AG09309 (cell line): ENCODE measurements around the gene RSPH10B2.
"Not testable (repeated sequence)": the region's sequence is repeated elsewhere in the genome, so short reads cannot be mapped to it uniquely, and the experiment has no call there.

ENCODE experiments used
- DNase-seq: peaks from one replicate; pipeline ENCODE4 v3.0.0-alpha.2; 2010; ENCODE audit warnings: low read depth
- H3K4me3 ChIP-seq: 2 replicates; pipeline ENCODE4 v1.5.1; 2011; ENCODE audit warnings: mild to moderate bottlenecking, low read depth, low read length, moderate library complexity; ENCODE audit not compliant: control insufficient read depth
- TF ChIP-seq, protein P1 (sequence below): IDR thresholded peaks from 2 replicates; pipeline ENCODE4 v1.5.1; 2011; ENCODE audit warnings: mild to moderate bottlenecking, low read depth, low read length, inconsistent platforms; ENCODE audit not compliant: insufficient read depth, control insufficient read depth; ENCODE audit errors: missing control alignments

Gene RSPH10B2

GRCh38 chr7:6826151-6826550, 72.2 kb downstream of the RSPH10B2 start, which contains the start of gene CCZ1B:
CCZ1B (minus strand) TSS chr7:6826275; CDS start chr7:6826197, 78 bp downstream.
- TF ChIP-seq, protein P1, sequence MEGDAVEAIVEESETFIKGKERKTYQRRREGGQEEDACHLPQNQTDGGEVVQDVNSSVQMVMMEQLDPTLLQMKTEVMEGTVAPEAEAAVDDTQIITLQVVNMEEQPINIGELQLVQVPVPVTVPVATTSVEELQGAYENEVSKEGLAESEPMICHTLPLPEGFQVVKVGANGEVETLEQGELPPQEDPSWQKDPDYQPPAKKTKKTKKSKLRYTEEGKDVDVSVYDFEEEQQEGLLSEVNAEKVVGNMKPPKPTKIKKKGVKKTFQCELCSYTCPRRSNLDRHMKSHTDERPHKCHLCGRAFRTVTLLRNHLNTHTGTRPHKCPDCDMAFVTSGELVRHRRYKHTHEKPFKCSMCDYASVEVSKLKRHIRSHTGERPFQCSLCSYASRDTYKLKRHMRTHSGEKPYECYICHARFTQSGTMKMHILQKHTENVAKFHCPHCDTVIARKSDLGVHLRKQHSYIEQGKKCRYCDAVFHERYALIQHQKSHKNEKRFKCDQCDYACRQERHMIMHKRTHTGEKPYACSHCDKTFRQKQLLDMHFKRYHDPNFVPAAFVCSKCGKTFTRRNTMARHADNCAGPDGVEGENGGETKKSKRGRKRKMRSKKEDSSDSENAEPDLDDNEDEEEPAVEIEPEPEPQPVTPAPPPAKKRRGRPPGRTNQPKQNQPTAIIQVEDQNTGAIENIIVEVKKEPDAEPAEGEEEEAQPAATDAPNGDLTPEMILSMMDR, result peak; percentile 12
- not testable (repeated sequence) for DNase-seq
- H3K4me3 ChIP-seq, result peak within 1 kb of the TSS; percentile 44

DNA sequence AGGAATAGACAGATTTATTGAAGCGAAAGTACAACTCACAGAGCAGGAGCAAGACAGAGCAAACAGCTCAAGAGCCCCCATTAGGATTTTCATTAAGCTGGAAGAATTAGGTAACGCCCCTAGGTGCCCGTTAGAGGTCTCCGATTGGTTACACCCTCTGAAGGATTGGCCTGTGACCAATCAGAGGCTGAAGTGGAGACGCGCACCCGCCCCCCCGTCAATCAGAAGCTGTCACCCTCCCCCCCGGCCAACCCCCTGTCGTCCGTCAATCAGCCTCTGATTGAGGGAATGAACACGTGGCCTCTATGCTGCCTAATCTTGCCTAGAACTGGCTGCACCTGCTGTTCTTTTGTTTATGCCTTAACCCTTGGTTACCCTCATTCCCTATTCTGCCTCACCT, 73.3 kb downstream of the RSPH10B2 start:
- not testable (repeated sequence) for H3K4me3 ChIP-seq, DNase-seq

GRCh38 chr7:6829616-6830015, 75.7 kb downstream of the RSPH10B2 start:
- DNase-seq, H3K4me3 ChIP-seq: not testable (repeated sequence)

DNA sequence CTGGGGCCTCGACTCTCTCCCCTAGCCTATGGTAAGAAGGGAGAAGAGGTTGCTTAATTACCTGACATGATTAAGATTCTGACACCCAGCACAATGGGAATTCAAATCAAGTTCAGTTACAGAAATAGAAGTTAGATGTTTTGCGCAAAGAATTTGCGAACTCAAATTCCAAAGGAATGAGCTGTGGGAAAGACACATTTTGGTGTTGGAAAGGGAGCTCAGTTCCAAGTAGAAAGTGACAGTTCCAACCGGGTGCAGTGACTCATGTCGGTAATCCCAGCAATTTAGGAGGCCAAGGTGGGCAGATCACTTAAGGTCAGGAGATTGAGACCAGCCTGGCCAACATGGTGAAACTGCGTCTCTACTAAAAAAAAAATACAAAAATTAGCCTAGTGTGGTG, 76.1 kb downstream of the RSPH10B2 start:
- not testable (repeated sequence) for H3K4me3 ChIP-seq, DNase-seq

GRCh38 chr7:6831018-6831725, 77.3 kb downstream of the RSPH10B2 start:
- no peak overlapping the region for H3K4me3 ChIP-seq
- TF ChIP-seq, protein P1, result no peak
- no peak for DNase-seq

DNA sequence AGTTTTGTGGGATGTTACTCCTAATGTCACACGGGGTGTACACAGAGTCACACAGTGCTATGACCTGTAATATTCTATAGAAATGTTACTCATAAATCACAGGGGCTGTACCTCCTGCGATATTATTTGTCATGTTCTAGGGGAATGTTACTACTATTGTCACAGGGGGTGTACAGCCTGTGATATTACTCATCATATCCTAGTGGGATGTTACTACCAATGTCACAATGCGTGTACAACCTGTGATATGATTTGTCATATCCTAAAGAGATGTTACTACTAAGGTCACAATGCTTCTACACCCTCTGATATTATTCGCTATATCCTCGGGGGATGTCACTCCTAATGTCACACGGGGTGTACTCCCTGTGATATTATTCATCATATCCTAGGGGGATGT, 79.7 kb downstream of the RSPH10B2 start:
- no peak overlapping the region for H3K4me3 ChIP-seq
- TF ChIP-seq, protein P1, result no peak
- DNase-seq, result no peak

DNA sequence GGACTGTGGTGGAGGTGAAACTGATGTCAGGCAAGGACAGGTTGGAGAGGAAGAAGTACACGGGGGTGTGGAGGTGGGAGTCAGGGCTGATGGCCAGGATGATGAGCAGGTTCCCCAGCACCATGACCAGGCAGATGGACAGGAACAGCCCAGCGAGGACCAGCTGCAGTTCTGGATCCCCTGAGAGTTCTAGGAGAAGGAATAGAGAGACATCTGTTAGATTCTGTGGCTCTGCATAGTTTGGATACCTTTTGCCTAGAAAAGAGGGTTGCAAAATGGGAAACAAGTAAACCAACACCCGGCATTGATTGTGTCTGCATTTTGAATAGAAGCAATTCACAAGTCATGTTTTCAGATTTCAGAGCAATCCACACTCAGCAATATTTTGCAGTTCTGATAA, 81.6 kb downstream of the RSPH10B2 start:
- not testable (repeated sequence) for DNase-seq, H3K4me3 ChIP-seq

GRCh38 chr7:6837081-6837480, 83.2 kb downstream of the RSPH10B2 start:
- not testable (repeated sequence) for DNase-seq, H3K4me3 ChIP-seq

GRCh38 chr7:6842278-6842921, 88.5 kb downstream of the RSPH10B2 start:
- not testable (repeated sequence) for H3K4me3 ChIP-seq, DNase-seq

DNA sequence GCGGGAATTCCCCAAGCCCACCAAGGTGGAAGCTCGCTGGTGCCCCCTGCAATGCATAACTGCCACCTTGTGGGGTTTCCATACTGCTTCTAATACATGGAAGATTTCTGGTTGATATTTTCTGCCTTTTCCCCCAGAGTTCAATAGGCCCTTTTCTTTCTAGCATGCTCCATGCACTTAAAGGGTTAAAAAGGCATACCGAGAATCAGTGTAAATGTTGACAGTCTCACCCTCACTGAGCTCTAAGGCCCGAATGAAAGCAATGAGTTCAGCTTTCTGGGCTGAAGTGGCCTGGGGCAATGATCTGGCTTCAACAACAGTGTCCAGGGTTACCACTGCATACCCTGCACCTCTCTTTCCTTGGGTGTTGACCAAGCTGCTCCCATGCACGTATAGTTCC, 89.2 kb downstream of the RSPH10B2 start:
- H3K4me3 ChIP-seq, DNase-seq: not testable (repeated sequence)

GRCh38 chr7:6843654-6844053, 89.8 kb downstream of the RSPH10B2 start:
- not testable (repeated sequence) for DNase-seq, H3K4me3 ChIP-seq

DNA sequence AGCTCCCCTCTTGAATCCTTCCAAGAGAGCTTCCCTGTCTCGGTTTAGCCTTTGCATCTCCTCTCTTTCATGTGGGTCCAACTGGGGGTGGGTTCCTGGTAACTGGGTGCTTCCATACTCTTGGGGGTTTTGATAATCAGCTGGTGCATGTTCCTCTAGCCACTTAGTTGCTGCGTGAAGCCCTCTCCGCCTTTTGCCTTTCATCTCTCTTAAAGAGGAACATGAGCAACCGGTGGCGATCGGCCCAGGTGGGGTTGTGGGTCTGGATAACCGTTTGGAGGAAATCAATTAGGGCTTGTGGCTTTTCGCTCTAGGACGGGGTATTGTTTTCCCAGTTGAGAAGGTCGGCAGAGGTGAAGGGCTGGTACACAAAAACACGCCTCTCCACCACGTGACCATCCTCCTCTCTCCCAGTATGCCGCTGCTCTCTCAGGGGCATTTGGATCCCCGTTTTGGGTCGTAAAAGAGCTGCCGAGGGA, 92.1 kb downstream of the RSPH10B2 start:
- H3K4me3 ChIP-seq, DNase-seq: not testable (repeated sequence)

DNA sequence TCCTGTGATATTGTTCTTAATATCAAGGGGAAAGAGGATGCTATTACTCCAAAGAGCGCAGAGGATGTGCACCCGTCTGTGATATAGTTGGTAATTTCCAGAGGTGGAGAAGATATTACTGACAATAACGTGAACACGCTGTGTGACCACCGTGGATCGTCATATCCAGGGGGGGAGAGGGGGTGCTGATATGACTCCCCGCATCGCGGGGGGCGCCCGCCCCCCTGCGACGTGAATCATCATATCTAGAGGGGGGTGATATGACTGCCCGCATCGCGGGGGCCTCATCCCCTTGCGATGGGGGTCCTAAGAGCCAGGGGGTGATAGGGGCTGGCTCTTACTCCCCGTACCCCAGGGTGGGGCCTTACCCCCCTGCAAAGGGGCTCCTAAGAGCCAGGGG, 93.8 kb downstream of the RSPH10B2 start:
- DNase-seq, H3K4me3 ChIP-seq: not testable (repeated sequence)
